A673 (cell line): ENCODE data around the gene TTC3. TPM values are rescaled to one million over a fixed set of nuclear protein-coding genes. Genes with fewer than 3 reads are reported as not detected.
"Not testable (repeated sequence)": the region's sequence is repeated elsewhere in the genome, so short reads cannot be mapped to it uniquely, and the experiment has no call there.

Experiments
- BruUV-seq: library from RNA; stranded (reverse); fragments of 400-500 nt; replicated peaks from 2 replicates; lab custom pipeline; 2021; lab: Mats Ljungman, UMichigan
- CTCF ChIA-PET: fragments of 300-600 bp; sonication (Branson Sonifier 250); formaldehyde crosslinking; loops from one replicate; lab custom pipeline; 2022; ENCODE audit warnings: antibody characterized with exemption; lab: Charles Lee
- POLR2A ChIA-PET: fragments of 300-600 bp; sonication (Branson Sonifier 250); formaldehyde crosslinking; loops from one replicate; lab custom pipeline; 2022; ENCODE audit warnings: antibody characterized with exemption; ENCODE audit not compliant: low non-redundant PET; lab: Charles Lee
- DNase-seq: peaks from one replicate; pipeline ENCODE4 v3.0.0-alpha.2; 2015; ENCODE audit warnings: low spot score
- H3K27ac ChIP-seq: fragments of 200-600 bp; sonication (generic); 2 replicates; pipeline ENCODE4 v1.5.1; 2016; ENCODE audit warnings: mixed run types, low read depth, mild to moderate bottlenecking, mixed read lengths, antibody characterized with exemption, low read length; ENCODE audit not compliant: poor library complexity, severe bottlenecking
- H3K27me3 ChIP-seq: fragments of 200-600 bp; sonication (generic); replicated peaks from 2 replicates; pipeline ENCODE4 v1.6.1; 2017; ENCODE audit warnings: mixed run types, low read depth, mild to moderate bottlenecking, mixed read lengths, antibody characterized with exemption, low read length; ENCODE audit not compliant: insufficient read depth, poor library complexity
- H3K36me3 ChIP-seq: fragments of 200-600 bp; sonication (generic); 2 replicates; pipeline ENCODE4 v1.6.1; 2016; ENCODE audit warnings: mixed run types, mild to moderate bottlenecking, mixed read lengths, antibody characterized with exemption, low read length; ENCODE audit not compliant: insufficient read depth, poor library complexity, severe bottlenecking
- H3K4me1 ChIP-seq: fragments of 200-600 bp; sonication (generic); 2 replicates; pipeline ENCODE4 v1.6.1; 2017; ENCODE audit warnings: mixed run types, mild to moderate bottlenecking, mixed read lengths, antibody characterized with exemption, low read length; ENCODE audit not compliant: insufficient read depth, poor library complexity, severe bottlenecking
- H3K4me3 ChIP-seq: fragments of 200-600 bp; sonication (generic); 2 replicates; pipeline ENCODE4 v1.5.1; 2016; ENCODE audit warnings: low read depth, mixed run types, mild to moderate bottlenecking, mixed read lengths, low read length; ENCODE audit not compliant: poor library complexity, severe bottlenecking
- H3K9me3 ChIP-seq: fragments of 200-600 bp; sonication (generic); 2 replicates; pipeline ENCODE4 v1.6.1; 2016; ENCODE audit warnings: mixed run types, low read depth, mild to moderate bottlenecking, mixed read lengths, antibody characterized with exemption, low read length; ENCODE audit not compliant: poor library complexity, severe bottlenecking
- CTCF ChIP-seq: fragments of 300-800, 200-600 bp; sonication (generic); conservative IDR thresholded peaks from 2 replicates; pipeline ENCODE4 v1.5.1; 2017; ENCODE audit warnings: low read depth, mild to moderate bottlenecking, antibody characterized with exemption, low read length, moderate library complexity, mixed read lengths
- EZH2 ChIP-seq: fragments of 200-600 bp; sonication (generic); IDR thresholded peaks from 2 replicates; pipeline ENCODE4 v1.6.1; 2017; ENCODE audit warnings: borderline replicate concordance, low read depth, mild to moderate bottlenecking, mixed read lengths, antibody characterized with exemption, low read length; ENCODE audit not compliant: poor library complexity, severe bottlenecking
- intact Hi-C: fragments of 100-400 bp; cut with micrococcal nuclease; formaldehyde crosslinking; loops from one replicate; pipeline ENCODE4 v1.10.0; 2022; ENCODE audit not compliant: unreplicated experiment
- total RNA-seq: library from RNA; stranded (reverse); gene quantifications from 2 replicates; pipeline ENCODE4 v1.2.3, GENCODE V29; 2021

The TTC3 gene
- total RNA-seq, 1 experiment from 2014 or later: 137 TPM

GRCh38 chr21:37139902-37140301, 66.8 kb downstream of the TTC3 start:
- ChIA-PET POLR2A (interaction anchor here (0.5 kb wide), 1 partner anchor 827 kb away, joined by 3 read pairs; no protein-coding TSS in a partner anchor), CTCF (interaction anchor here (0.7 kb wide), 1 partner anchor 820 kb away, joined by 3 read pairs; no protein-coding TSS in a partner anchor)
- Histone ChIP-seq H3K27ac (peak overlapping the region; percentile 48), H3K36me3 (peaks cover 50% of the 10 kb centered on the region), H3K27me3 (no peaks in the 10 kb centered on the region), H3K9me3 (peaks cover 10% of the 10 kb centered on the region), H3K4me3 (no peak overlapping the region), H3K4me1 (peaks cover 27% of the 10 kb centered on the region)
- peak; percentile 85 for DNase-seq
- intact Hi-C loops: no loop called here
- BruUV-seq: no TSS peak
- no peak for TF ChIP-seq CTCF
- TF ChIP-seq EZH2: no peak

- H3K27me3 ChIP-seq, BruUV-seq, DNase-seq, H3K4me3 ChIP-seq, CTCF ChIA-PET, intact Hi-C loops, H3K9me3 ChIP-seq, H3K27ac ChIP-seq, POLR2A ChIA-PET: not testable (repeated sequence)
- peaks cover 27% of the 10 kb centered on the region for H3K36me3 ChIP-seq
- peaks cover 50% of the 10 kb centered on the region for H3K4me1 ChIP-seq
These were observed 70.3 kb downstream of the TTC3 start for GRCh38 chr21:37143392-37143791.

GRCh38 chr21:37145635-37146111, 72.6 kb downstream of the TTC3 start:
- peaks cover 28% of the 10 kb centered on the region for H3K4me1 ChIP-seq
- no peaks in the 10 kb centered on the region for H3K9me3 ChIP-seq
- no peak overlapping the region for H3K4me3 ChIP-seq
- ChIA-PET CTCF (no interaction called here), POLR2A (no interaction called here)
- TF ChIP-seq EZH2: no peak
- 0 out of 2 replicates have a peak, but pooled peaks have one; percentile 18 for TF ChIP-seq CTCF
- no peak overlapping the region for H3K27ac ChIP-seq
- peaks cover 45% of the 10 kb centered on the region for H3K36me3 ChIP-seq
- peak; percentile 77 for DNase-seq
- intact Hi-C loops: no loop called here
- no TSS peak for BruUV-seq
- H3K27me3 ChIP-seq: no peaks in the 10 kb centered on the region
